Uterus (tissue), 4 donors: ENCODE measurements around the gene REN. TPM values are rescaled to one million over a fixed set of nuclear protein-coding genes. Genes with fewer than 3 reads are reported as not detected.

Experiments used
- DNase-seq, 2 donors: peaks; one replicate each; pipeline ENCODE4 v3.0.0-alpha.2; 2019 to 2020
- H3K27ac ChIP-seq, 2 donors: fragments of 200-600 bp; sonication (generic); 1 replicate in 1 of 2; 2 replicates in 1 of 2; pipeline ENCODE4 v1.5.1; 2016 to 2018
- H3K27me3 ChIP-seq, 2 donors: fragments of 200-600 bp; sonication (generic); one replicate each; pipeline ENCODE4 v1.5.1; 2018 to 2019; ENCODE audit warnings: control low read depth in 1 of 2
- H3K36me3 ChIP-seq, 2 donors: fragments of 200-600 bp; sonication (generic); one replicate each; pipeline ENCODE4 v1.5.1; 2019; ENCODE audit warnings: control low read depth in 1 of 2
- H3K4me1 ChIP-seq, 2 donors: fragments of 200-600 bp; sonication (generic); one replicate each; pipeline ENCODE4 v1.5.1; 2018 to 2019; ENCODE audit warnings: control low read depth in 1 of 2
- H3K4me3 ChIP-seq, 2 donors: fragments of 200-600 bp; sonication (generic); 1 replicate in 1 of 2; 2 replicates in 1 of 2; pipeline ENCODE4 v1.5.1; 2018 to 2019; ENCODE audit warnings: mild to moderate bottlenecking in 1 of 2
- H3K9me3 ChIP-seq, 2 donors: fragments of 200-600 bp; sonication (generic); one replicate each; pipeline ENCODE4 v1.5.1; 2019; ENCODE audit warnings: control low read depth in 1 of 2
- CTCF ChIP-seq, 4 experiments: fragments of 200-600 bp in 2 of 4; fragments of 450-650 bp in 2 of 4; sonication (generic) in 2 of 4; IDR thresholded peaks; one replicate each; pipeline ENCODE4 v1.5.1; 2016 to 2019; ENCODE audit warnings: antibody characterized with exemption in 4 of 4, mild to moderate bottlenecking in 2 of 4, moderate library complexity in 1 of 4
- POLR2A ChIP-seq, 2 donors: fragments of 450-650 bp; IDR thresholded peaks; one replicate each; pipeline ENCODE4 v1.6.1; 2016; ENCODE audit warnings: antibody characterized with exemption in 2 of 2, mild to moderate bottlenecking in 1 of 2, moderate library complexity in 1 of 2
- intact Hi-C: fragments of 100-400 bp; cut with DNase I; formaldehyde crosslinking; loops from one replicate; pipeline ENCODE4 v1.15.1; 2023; ENCODE audit warnings: low total_unique reads
- total RNA-seq, 4 donors: library from RNA; depleted of rRNA in 3 of 4; stranded (reverse); fragments of >200 nt in 3 of 4; gene quantifications; one replicate each; pipeline versions ENCODE4 v1.1.0 to v1.2.4, GENCODE V29; 2014 to 2023
- donor health status: DM: yes; HTN: yes; CAD: no.

Gene REN
- total RNA-seq, 4 donors from 2014 or later: 6.8 to 9.4 TPM; not detected in 2

- Histone ChIP-seq H3K9me3 (no peaks in the 10 kb centered on the region), H3K36me3 (no peaks in the 10 kb centered on the region), H3K4me1 (peaks cover 22 to 32% of the 10 kb centered on the region in 2 donors), H3K27me3 (no peaks in the 10 kb centered on the region), H3K4me3 (peak overlapping the region; percentile 22 to 26), H3K27ac (peak overlapping the region; percentile 76 to 82)
- peak; percentile 80 to 82 for DNase-seq
- peak; percentile 92 to 96 (median 95) for TF ChIP-seq CTCF (IDR thresholded peaks at IDR 0.05)
- no peak for TF ChIP-seq POLR2A (IDR thresholded peaks at IDR 0.05)
- intact Hi-C loops: loop anchor here (2.0 to 5.0 kb wide), 2 partner anchors 57 to 268 kb away; partner anchors contain the start of genes SNRPE and SOX13
These were observed 36.9 kb downstream of the REN start for GRCh38 chr1:204128964-204129896.

GRCh38 chr1:204128464-204128963, 37.6 kb downstream of the REN start:
- no peak for DNase-seq
- intact Hi-C loops: loop anchor here (2.0 to 5.0 kb wide), 2 partner anchors 56 to 268 kb away; partner anchors contain the start of genes SNRPE and SOX13
- Histone ChIP-seq H3K4me1 (peaks cover 22 to 32% of the 10 kb centered on the region in 2 donors), H3K4me3 (no peak overlapping the region), H3K27ac (peak overlapping the region; percentile 76 to 82), H3K27me3 (no peaks in the 10 kb centered on the region), H3K36me3 (no peaks in the 10 kb centered on the region), H3K9me3 (no peaks in the 10 kb centered on the region)
- no peak for TF ChIP-seq POLR2A (IDR thresholded peaks at IDR 0.05)
- TF ChIP-seq CTCF (IDR thresholded peaks at IDR 0.05): no peak

- H3K27me3 ChIP-seq: no peaks in the 10 kb centered on the region
- H3K27ac ChIP-seq: peak overlapping the region; percentile 76 to 82
- peak; percentile 91 to 98 (median 96) for TF ChIP-seq CTCF (IDR thresholded peaks at IDR 0.05)
- no peak for TF ChIP-seq POLR2A (IDR thresholded peaks at IDR 0.05)
- no peaks in the 10 kb centered on the region for H3K9me3 ChIP-seq
- intact Hi-C loops: loop anchor here (2.0 to 5.0 kb wide), 2 partner anchors 55 to 267 kb away; partner anchors contain the start of genes SNRPE and SOX13
- peaks cover 22 to 32% of the 10 kb centered on the region in 2 donors for H3K4me1 ChIP-seq
- no peaks in the 10 kb centered on the region for H3K36me3 ChIP-seq
- no peak overlapping the region for H3K4me3 ChIP-seq
- DNase-seq: peak; percentile 74 to 84
These were observed 38.4 kb downstream of the REN start for GRCh38 chr1:204127597-204128242.

GRCh38 chr1:204126956-204127355, 39.2 kb downstream of the REN start:
- H3K27me3 ChIP-seq: no peaks in the 10 kb centered on the region
- peak overlapping the region; percentile 76 to 82 for H3K27ac ChIP-seq
- no peaks in the 10 kb centered on the region for H3K36me3 ChIP-seq
- TF ChIP-seq POLR2A (IDR thresholded peaks at IDR 0.05) (no peak), CTCF (IDR thresholded peaks at IDR 0.05) (no peak)
- intact Hi-C loops: loop anchor here (5.0 kb wide), 1 partner anchor 55 kb away; the partner anchor contains the start of gene SOX13
- H3K4me3 ChIP-seq: no peak overlapping the region
- no peak for DNase-seq
- H3K4me1 ChIP-seq: peaks cover 22 to 32% of the 10 kb centered on the region in 2 donors
- no peaks in the 10 kb centered on the region for H3K9me3 ChIP-seq
